Fibroblast of villous mesenchyme (primary cell): Measurements from ENCODE around the gene ARPC1A. TPM values are rescaled to one million over a fixed set of nuclear protein-coding genes. Genes with fewer than 3 reads are reported as not detected.
"Not testable (repeated sequence)": the region's sequence is repeated elsewhere in the genome, so short reads cannot be mapped to it uniquely, and the experiment has no call there.

Experiments
- DNase-seq: peaks from one replicate; pipeline ENCODE4 v3.0.0-alpha.2; 2010; ENCODE audit warnings: low read depth
- H3K4me3 ChIP-seq: 2 replicates; pipeline ENCODE4 v1.5.1; 2011; ENCODE audit warnings: low read depth, mild to moderate bottlenecking, low read length
- CTCF ChIP-seq: IDR thresholded peaks from 2 replicates; pipeline ENCODE4 v1.5.1; 2012; ENCODE audit warnings: low read depth, mild to moderate bottlenecking, low read length; ENCODE audit not compliant: insufficient read depth
- total RNA-seq: library from RNA; depleted of rRNA; stranded (reverse); fragments of >200 nt; gene quantifications from 2 replicates; pipeline ENCODE4 v1.2.3, GENCODE V29; 2012

Gene ARPC1A
- total RNA-seq, 1 donor: 158 TPM

- DNase-seq: no peak
- TF ChIP-seq CTCF: no peak
- H3K4me3 ChIP-seq: no peak overlapping the region
Observed at GRCh38 chr7:99339595-99339994, 13.9 kb downstream of the ARPC1A start.

DNA sequence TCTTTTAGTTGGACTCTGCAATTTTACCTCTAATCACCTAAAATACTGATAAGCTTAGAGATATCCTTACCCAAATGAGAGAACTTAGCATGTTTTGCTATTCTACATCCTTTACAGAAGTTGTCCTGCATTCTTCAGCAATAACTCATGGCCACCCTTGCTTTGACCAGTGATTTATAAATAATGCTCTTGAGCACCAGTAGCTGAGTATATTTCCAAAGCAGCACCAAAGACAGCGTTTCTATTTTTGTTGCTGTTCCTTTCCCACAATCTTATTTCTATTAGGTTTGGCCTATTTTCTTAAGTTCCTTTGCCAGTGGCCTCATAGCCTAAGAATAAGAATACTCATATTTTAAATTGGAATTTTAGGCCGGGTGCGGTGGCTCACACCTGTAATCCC lies 15.0 kb downstream of the ARPC1A start:
- H3K4me3 ChIP-seq: no peak overlapping the region
- TF ChIP-seq CTCF: no peak
- peak; percentile 30 for DNase-seq

DNA sequence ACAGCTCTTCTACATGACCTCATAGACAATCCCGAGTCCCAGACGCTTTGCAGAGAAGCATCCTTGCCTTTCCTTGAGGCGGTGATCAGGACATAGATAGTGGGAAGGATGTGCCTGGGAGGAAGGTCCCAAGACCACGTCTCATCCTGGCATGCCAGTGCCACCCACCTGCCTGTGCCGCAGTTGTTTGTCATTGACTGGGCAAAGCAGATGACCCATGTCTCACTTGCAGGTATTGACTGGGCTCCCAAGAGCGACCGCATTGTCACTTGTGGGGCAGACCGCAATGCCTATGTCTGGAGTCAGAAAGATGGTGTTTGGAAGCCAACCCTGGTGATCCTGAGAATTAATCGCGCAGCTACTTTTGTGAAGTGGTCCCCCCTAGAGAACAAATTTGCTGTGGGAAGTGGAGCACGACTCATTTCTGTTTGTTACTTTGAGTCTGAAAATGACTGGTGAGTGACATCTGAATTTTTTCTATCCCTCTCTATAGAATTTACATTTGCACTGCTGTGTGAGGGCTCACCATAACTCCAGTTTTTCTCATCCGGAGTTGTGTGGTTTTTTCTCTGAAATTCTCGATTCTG lies 18.5 kb downstream of the ARPC1A start:
- no peak for TF ChIP-seq CTCF
- DNase-seq: no peak
- H3K4me3 ChIP-seq: no peak overlapping the region

GRCh38 chr7:99350641-99351040 lies 24.9 kb downstream of the ARPC1A start:
- H3K4me3 ChIP-seq, DNase-seq: not testable (repeated sequence)

- H3K4me3 ChIP-seq: no peak overlapping the region
- DNase-seq: no peak
- no peak for TF ChIP-seq CTCF
Observed at GRCh38 chr7:99352247-99352646, 26.5 kb downstream of the ARPC1A start.

DNA sequence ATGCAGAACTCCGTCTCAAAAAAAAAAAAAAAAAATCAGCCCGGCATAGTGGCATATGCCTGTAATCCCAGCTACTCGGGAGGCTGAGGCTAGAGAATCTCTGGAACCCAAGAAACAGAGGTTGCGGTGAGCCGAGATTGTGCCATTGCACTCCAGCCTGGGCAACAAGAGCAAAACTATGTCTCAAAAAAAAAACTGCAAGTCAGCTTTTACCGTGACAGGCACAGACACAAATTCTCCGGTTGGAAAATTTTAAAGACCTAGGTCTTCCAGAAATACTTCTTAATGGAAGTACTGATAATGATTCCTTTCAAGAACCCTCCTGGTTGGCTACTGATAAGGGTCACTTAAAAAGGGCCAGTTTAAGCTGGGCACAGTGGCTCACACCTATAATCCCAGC lies 29.4 kb downstream of the ARPC1A start:
- no peak for TF ChIP-seq CTCF
- no peak overlapping the region for H3K4me3 ChIP-seq
- DNase-seq: no peak

GRCh38 chr7:99357701-99358490 lies 32.2 kb downstream of the ARPC1A start:
- DNase-seq: no peak
- no peak overlapping the region for H3K4me3 ChIP-seq
- no peak for TF ChIP-seq CTCF

GRCh38 chr7:99358521-99358920 lies 32.8 kb downstream of the ARPC1A start:
- not testable (repeated sequence) for DNase-seq, H3K4me3 ChIP-seq
